Neural cell (in vitro differentiated cells): Measurements from ENCODE around the gene PLXDC1. TPM values are rescaled to one million over a fixed set of nuclear protein-coding genes. Genes with fewer than 3 reads are reported as not detected.

Experiments
- H2AFZ ChIP-seq: fragments of 200-600, 300-800 bp; sonication (generic), shearing (Covaris generic); 2 replicates; pipeline ENCODE4 v1.6.0; 2014; ENCODE audit warnings: low read depth, mild to moderate bottlenecking, antibody characterized with exemption, low read length, moderate library complexity
- H3F3A ChIP-seq: fragments of 200-600 bp; shearing (Covaris generic); 2 replicates; pipeline ENCODE4 v1.6.1; 2016; ENCODE audit warnings: mild to moderate bottlenecking, moderate library complexity, mixed read lengths, antibody characterized with exemption, low read length; ENCODE audit not compliant: insufficient read depth, poor library complexity, severe bottlenecking
- H3K27ac ChIP-seq: fragments of 200-600, 300-800 bp; sonication (generic), shearing (Covaris generic); 2 replicates; pipeline ENCODE4 v1.5.1; 2014; ENCODE audit warnings: mild to moderate bottlenecking, low read length, moderate library complexity
- H3K27me3 ChIP-seq: fragments of 300-800, 200-600 bp; sonication (generic), shearing (Covaris generic); 2 replicates; pipeline ENCODE4 v1.6.0; 2014; ENCODE audit warnings: mild to moderate bottlenecking, low read depth, low read length, moderate library complexity; ENCODE audit not compliant: insufficient read depth
- H3K36me3 ChIP-seq: fragments of 300-800, 200-600 bp; sonication (generic), shearing (Covaris generic); 2 replicates; pipeline ENCODE4 v1.5.1; 2014; ENCODE audit warnings: mild to moderate bottlenecking, antibody characterized with exemption, low read length, moderate library complexity; ENCODE audit not compliant: insufficient read depth
- H3K4me2 ChIP-seq: fragments of 300-800, 200-600 bp; sonication (generic), shearing (Covaris generic); 2 replicates; pipeline ENCODE4 v1.6.0; 2014; ENCODE audit warnings: mild to moderate bottlenecking, low read length
- H3K4me3 ChIP-seq: fragments of 300-800, 200-600 bp; sonication (generic), shearing (Covaris generic); 2 replicates; pipeline ENCODE4 v1.5.1; 2014; ENCODE audit warnings: mild to moderate bottlenecking, low read length, moderate library complexity
- H3K79me2 ChIP-seq: fragments of 200-600 bp; shearing (Covaris generic); replicated peaks from 2 replicates; pipeline ENCODE4 v1.6.0; 2014; ENCODE audit warnings: mild to moderate bottlenecking, low read length, moderate library complexity; ENCODE audit not compliant: insufficient read depth
- H3K9ac ChIP-seq: fragments of 300-800, 200-600 bp; sonication (generic), shearing (Covaris generic); 2 replicates; pipeline ENCODE4 v1.6.1; 2016; ENCODE audit warnings: mild to moderate bottlenecking, low read length, mixed read lengths
- H3K9me2 ChIP-seq: fragments of 200-600 bp; shearing (Covaris generic); 2 replicates; pipeline ENCODE4 v1.6.1; 2016; ENCODE audit warnings: mild to moderate bottlenecking, low read length, mixed read lengths; ENCODE audit not compliant: insufficient read depth
- H3K9me3 ChIP-seq: fragments of 200-600, 300-800 bp; sonication (generic), shearing (Covaris generic); 2 replicates; pipeline ENCODE4 v1.6.1; 2016; ENCODE audit warnings: mild to moderate bottlenecking, mixed run types, low read length, moderate library complexity, mixed read lengths
- H4K20me1 ChIP-seq: fragments of 200-600 bp; shearing (Covaris generic); 2 replicates; pipeline ENCODE4 v1.6.1; 2016; ENCODE audit warnings: mild to moderate bottlenecking, mixed run types; ENCODE audit not compliant: insufficient read depth
- CTCF ChIP-seq: fragments of 450-650 bp; IDR thresholded peaks from 2 replicates; pipeline ENCODE4 v1.5.1; 2014; ENCODE audit warnings: antibody characterized with exemption, mild to moderate bottlenecking, moderate library complexity; ENCODE audit not compliant: poor library complexity, severe bottlenecking
- EP300 ChIP-seq: fragments of 450-650 bp; conservative IDR thresholded peaks from 2 replicates; pipeline ENCODE4 v1.6.1; 2014; ENCODE audit warnings: antibody characterized with exemption, mild to moderate bottlenecking, moderate library complexity; ENCODE audit not compliant: poor library complexity, severe bottlenecking
- EZH2 ChIP-seq: fragments of 200-600, 300-800 bp; shearing (Covaris generic), sonication (generic); IDR thresholded peaks from 2 replicates; pipeline ENCODE4 v1.6.1; 2014; ENCODE audit warnings: antibody characterized with exemption, low read length, borderline replicate concordance, mild to moderate bottlenecking; ENCODE audit not compliant: insufficient read depth, poor library complexity, severe bottlenecking
- MXI1 ChIP-seq: fragments of 450-650 bp; conservative IDR thresholded peaks from 2 replicates; pipeline ENCODE4 v1.6.1; 2014; ENCODE audit warnings: antibody characterized with exemption, mild to moderate bottlenecking; ENCODE audit not compliant: poor library complexity, severe bottlenecking
- POLR2AphosphoS5 ChIP-seq: IDR thresholded peaks from 2 replicates; pipeline ENCODE4 v1.6.1; 2012
- RAD21 ChIP-seq: fragments of 450-650 bp; conservative IDR thresholded peaks from 2 replicates; pipeline ENCODE4 v1.6.1; 2014; ENCODE audit warnings: antibody characterized with exemption, mild to moderate bottlenecking, moderate library complexity
- REST ChIP-seq: IDR thresholded peaks from 2 replicates; pipeline ENCODE4 v1.6.1; 2012; ENCODE audit warnings: borderline replicate concordance
- SMC3 ChIP-seq: fragments of 450-650 bp; conservative IDR thresholded peaks from 2 replicates; pipeline ENCODE4 v1.6.1; 2014; ENCODE audit warnings: antibody characterized with exemption, mild to moderate bottlenecking, moderate library complexity; ENCODE audit not compliant: poor library complexity
- TAF1 ChIP-seq: IDR thresholded peaks from 2 replicates; pipeline ENCODE4 v1.6.1; 2012; ENCODE audit warnings: low read depth
- polyA plus RNA-seq: library from polyadenylated mRNA; depleted of rRNA; stranded (reverse); fragments of >200 nt; gene quantifications from 2 replicates; pipeline ENCODE4 v1.2.3, GENCODE V29; 2014

The PLXDC1 gene
- polyA plus RNA-seq, 1 donor from 2014 or later = 10.0 TPM

- Histone ChIP-seq H3K4me3 (no peak overlapping the region), H3K36me3 (no peaks in the 10 kb centered on the region), H3K4me2 (no peak overlapping the region), H3K9me2 (no peaks in the 10 kb centered on the region), H4K20me1 (no peaks in the 10 kb centered on the region), H2AFZ (no peak overlapping the region), H3K9ac (no peak overlapping the region), H3K9me3 (no peaks in the 10 kb centered on the region), H3F3A (no peaks in the 10 kb centered on the region), H3K27ac (no peak overlapping the region), H3K27me3 (no peaks in the 10 kb centered on the region), H3K79me2 (no peaks in the 10 kb centered on the region)
- TF ChIP-seq EZH2 (no peak), TAF1 (no peak), POLR2AphosphoS5 (no peak), REST (no peak), SMC3 (no peak), EP300 (no peak), RAD21 (no peak), CTCF (no peak), MXI1 (no peak)
These were observed 76.8 kb downstream of the PLXDC1 start for GRCh38 chr17:39074676-39075075.

GRCh38 chr17:39073916-39074315 is 77.5 kb downstream of the PLXDC1 start:
- H3K9me3 ChIP-seq = no peaks in the 10 kb centered on the region
- H4K20me1 ChIP-seq = no peaks in the 10 kb centered on the region
- H3K9me2 ChIP-seq = no peaks in the 10 kb centered on the region
- H3K27me3 ChIP-seq = no peaks in the 10 kb centered on the region
- H3K36me3 ChIP-seq = no peaks in the 10 kb centered on the region
- no peak overlapping the region for H3K9ac ChIP-seq
- H2AFZ ChIP-seq = no peak overlapping the region
- no peaks in the 10 kb centered on the region for H3F3A ChIP-seq
- TF ChIP-seq MXI1 (no peak), SMC3 (no peak), RAD21 (no peak), EZH2 (no peak), EP300 (no peak), REST (no peak), POLR2AphosphoS5 (no peak), CTCF (no peak), TAF1 (no peak)
- no peak overlapping the region for H3K4me2 ChIP-seq
- no peaks in the 10 kb centered on the region for H3K79me2 ChIP-seq
- no peak overlapping the region for H3K27ac ChIP-seq
- no peak overlapping the region for H3K4me3 ChIP-seq
